Kidney (tissue), 14 donors: ENCODE data around the gene HTR3B. TPM values are rescaled to one million over a fixed set of nuclear protein-coding genes. Genes with fewer than 3 reads are reported as not detected.
"Not testable (repeated sequence)": the region's sequence is repeated elsewhere in the genome, so short reads cannot be mapped to it uniquely, and the experiment has no call there.

Experiments
- DNase-seq, 5 donors: peaks; one replicate each; pipeline ENCODE4 v3.0.0-alpha.2; 2013 to 2020
- FAIRE-seq: peaks from 2 replicates; lab custom pipeline; 2012; peaks lifted over from hg19 to GRCh38; lab: Jason Lieb, UNC
- H3K27ac ChIP-seq, 2 donors: one replicate each; pipeline ENCODE4 v1.7.0; 2013; ENCODE audit warnings: low read depth in 2 of 2, low read length in 2 of 2, inconsistent platforms in 1 of 2
- H3K27me3 ChIP-seq: one replicate; pipeline ENCODE4 v1.7.1; 2013; ENCODE audit warnings: low read length, inconsistent platforms; ENCODE audit not compliant: control insufficient read depth, insufficient read depth
- H3K36me3 ChIP-seq, 3 donors: one replicate each; pipeline versions ENCODE4 v1.7.0 to v1.7.1; 2013; ENCODE audit warnings: low read length in 3 of 3, control low read depth in 1 of 3, inconsistent platforms in 1 of 3; ENCODE audit not compliant: insufficient read depth in 3 of 3, control insufficient read depth in 2 of 3
- H3K4me1 ChIP-seq, 3 donors: one replicate each; pipeline versions ENCODE4 v1.7.0 to v1.7.1; 2013; ENCODE audit warnings: low read length in 3 of 3, inconsistent platforms in 1 of 3, low read depth in 1 of 3; ENCODE audit not compliant: control insufficient read depth in 2 of 3, insufficient read depth in 2 of 3
- H3K4me3 ChIP-seq, 3 donors: one replicate each; pipeline versions ENCODE4 v1.7.0 to v1.8.1; 2013; ENCODE audit warnings: low read length in 3 of 3, control low read depth in 1 of 3, inconsistent platforms in 1 of 3
- H3K9ac ChIP-seq, 3 donors: one replicate each; pipeline versions ENCODE4 v1.7.0 to v1.7.1; 2013; ENCODE audit warnings: low read length in 3 of 3, control low read depth in 1 of 3, inconsistent platforms in 1 of 3
- H3K9me3 ChIP-seq, 3 donors: one replicate each; pipeline versions ENCODE4 v1.7.0 to v1.7.1; 2013; ENCODE audit warnings: low read length in 3 of 3, control low read depth in 1 of 3, inconsistent platforms in 1 of 3; ENCODE audit not compliant: control insufficient read depth in 2 of 3, insufficient read depth in 1 of 3
- intact Hi-C: fragments of 100-400 bp; cut with DNase I; formaldehyde crosslinking; loops from one replicate; pipeline ENCODE4 v1.11.1; 2022
- polyA plus RNA-seq: library from polyadenylated mRNA; stranded (reverse); fragments of 350-450 nt; fragmentation: Illumina TruSeq; extraction: RNeasy Lipid Tissue Mini Kit (QIAGEN cat#74804); gene quantifications from one replicate; pipeline ENCODE4 v1.2.3, GENCODE V29; 2014; ENCODE audit warnings: low read depth, low replicate concordance; ENCODE audit not compliant: insufficient read depth
- total RNA-seq: library from RNA; stranded (reverse); fragmentation: NEBNext Ultra II Directional; extraction: Animal tissue kit (Norgen Biotek cat#: 25700); gene quantifications from one replicate; pipeline ENCODE4 v1.2.1, GENCODE V29; 2021
- TF ChIP-seq, protein P1 (sequence below): IDR thresholded peaks from 3 replicates; pipeline ENCODE4 v1.5.1; 2012; ENCODE audit warnings: mild to moderate bottlenecking, moderate library complexity, borderline replicate concordance; ENCODE audit not compliant: insufficient read depth; ENCODE audit errors: extremely low read depth
- donor health status: control.
- donor health status: control.
- donor health status: control.
- donor health status: control.
- donor health status: control.
- donor health status: DM: yes; HTN: yes; CAD: no.
- donor health status: Normal renal cell carcinoma (clear cell type).

Gene HTR3B
- total and polyA plus RNA-seq, 2 donors from 2014 or later, result 0.16 TPM; not detected in 1

DNA sequence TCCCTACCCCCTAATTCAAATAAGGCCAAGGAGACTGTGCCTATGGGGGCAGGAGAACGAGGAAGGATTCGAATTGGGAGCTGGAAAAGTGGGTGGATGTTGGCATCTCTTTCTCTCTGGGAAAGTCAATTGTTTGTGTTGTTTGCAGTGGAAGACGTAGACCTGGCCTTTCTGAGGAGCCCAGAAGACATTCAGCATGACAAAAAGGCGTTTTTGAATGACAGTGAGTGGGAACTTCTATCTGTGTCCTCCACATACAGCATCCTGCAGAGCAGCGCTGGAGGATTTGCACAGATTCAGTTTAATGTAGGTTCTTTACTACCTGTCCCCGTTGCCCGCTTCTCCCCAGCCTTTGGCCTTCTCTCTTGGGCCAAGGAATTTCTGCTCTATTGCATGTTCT lies 28.2 kb downstream of the HTR3B start:
- H3K9me3 ChIP-seq, result no peaks in the 10 kb centered on the region
- FAIRE-seq (no peak), DNase-seq (no peak)
- H3K36me3 ChIP-seq, result no peaks in the 10 kb centered on the region
- no peak overlapping the region for H3K27ac ChIP-seq
- H3K4me1 ChIP-seq, result no peaks in the 10 kb centered on the region
- H3K4me3 ChIP-seq, result no peak overlapping the region
- H3K9ac ChIP-seq, result no peak overlapping the region
- no peaks in the 10 kb centered on the region for H3K27me3 ChIP-seq
- intact Hi-C loops, result no loop called here
- TF ChIP-seq, protein P1, sequence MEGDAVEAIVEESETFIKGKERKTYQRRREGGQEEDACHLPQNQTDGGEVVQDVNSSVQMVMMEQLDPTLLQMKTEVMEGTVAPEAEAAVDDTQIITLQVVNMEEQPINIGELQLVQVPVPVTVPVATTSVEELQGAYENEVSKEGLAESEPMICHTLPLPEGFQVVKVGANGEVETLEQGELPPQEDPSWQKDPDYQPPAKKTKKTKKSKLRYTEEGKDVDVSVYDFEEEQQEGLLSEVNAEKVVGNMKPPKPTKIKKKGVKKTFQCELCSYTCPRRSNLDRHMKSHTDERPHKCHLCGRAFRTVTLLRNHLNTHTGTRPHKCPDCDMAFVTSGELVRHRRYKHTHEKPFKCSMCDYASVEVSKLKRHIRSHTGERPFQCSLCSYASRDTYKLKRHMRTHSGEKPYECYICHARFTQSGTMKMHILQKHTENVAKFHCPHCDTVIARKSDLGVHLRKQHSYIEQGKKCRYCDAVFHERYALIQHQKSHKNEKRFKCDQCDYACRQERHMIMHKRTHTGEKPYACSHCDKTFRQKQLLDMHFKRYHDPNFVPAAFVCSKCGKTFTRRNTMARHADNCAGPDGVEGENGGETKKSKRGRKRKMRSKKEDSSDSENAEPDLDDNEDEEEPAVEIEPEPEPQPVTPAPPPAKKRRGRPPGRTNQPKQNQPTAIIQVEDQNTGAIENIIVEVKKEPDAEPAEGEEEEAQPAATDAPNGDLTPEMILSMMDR, result no peak

DNA sequence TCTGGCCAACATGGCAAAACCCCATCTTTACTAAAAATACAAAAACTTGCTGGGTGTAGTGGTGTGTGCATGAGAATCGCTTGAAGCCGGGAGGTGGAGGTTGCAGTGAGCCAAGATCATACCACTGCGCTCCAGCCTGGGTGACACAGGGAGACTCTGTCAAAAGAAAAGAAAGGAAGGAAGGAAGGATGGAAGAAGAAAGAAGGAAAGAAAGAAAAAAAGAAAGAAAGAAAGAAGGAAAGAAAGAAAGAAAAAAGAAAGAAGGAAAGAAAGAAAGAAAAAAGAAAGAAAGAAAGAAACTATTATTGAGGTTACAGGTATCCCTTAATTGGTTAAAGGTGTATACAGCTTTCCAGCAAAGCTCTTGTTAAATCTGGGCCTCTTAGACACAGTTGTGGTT lies 29.6 kb downstream of the HTR3B start:
- H3K4me1 ChIP-seq, H3K36me3 ChIP-seq, H3K9me3 ChIP-seq, H3K4me3 ChIP-seq, H3K27ac ChIP-seq, H3K27me3 ChIP-seq, H3K9ac ChIP-seq, FAIRE-seq, DNase-seq, intact Hi-C loops: not testable (repeated sequence)

DNA sequence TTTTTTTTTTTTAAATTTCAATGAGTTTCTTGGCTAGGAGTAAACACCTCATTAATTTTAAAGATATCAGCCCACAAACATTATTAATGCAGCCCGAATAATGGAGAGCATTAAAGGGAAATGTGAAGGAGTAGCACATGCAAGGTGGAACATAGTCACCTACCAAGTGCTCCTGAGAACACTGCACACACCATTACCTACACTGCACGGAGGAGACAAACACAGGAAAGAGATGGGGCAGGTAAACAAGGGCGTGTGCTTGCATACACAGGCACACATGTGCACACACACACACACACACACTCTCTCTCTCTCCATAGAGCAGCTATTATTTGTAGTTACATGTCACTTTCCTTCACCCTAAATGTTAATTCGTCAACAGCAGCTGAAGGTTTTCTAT lies 30.2 kb downstream of the HTR3B start:
- DNase-seq, result no peak
- H3K9me3 ChIP-seq, result no peaks in the 10 kb centered on the region
- no peak for FAIRE-seq
- H3K36me3 ChIP-seq, result no peaks in the 10 kb centered on the region
- no peak overlapping the region for H3K9ac ChIP-seq
- no peak overlapping the region for H3K27ac ChIP-seq
- H3K27me3 ChIP-seq, result no peaks in the 10 kb centered on the region
- no peaks in the 10 kb centered on the region for H3K4me1 ChIP-seq
- TF ChIP-seq, protein P1, result no peak
- H3K4me3 ChIP-seq, result no peak overlapping the region
- intact Hi-C loops, result no loop called here

DNA sequence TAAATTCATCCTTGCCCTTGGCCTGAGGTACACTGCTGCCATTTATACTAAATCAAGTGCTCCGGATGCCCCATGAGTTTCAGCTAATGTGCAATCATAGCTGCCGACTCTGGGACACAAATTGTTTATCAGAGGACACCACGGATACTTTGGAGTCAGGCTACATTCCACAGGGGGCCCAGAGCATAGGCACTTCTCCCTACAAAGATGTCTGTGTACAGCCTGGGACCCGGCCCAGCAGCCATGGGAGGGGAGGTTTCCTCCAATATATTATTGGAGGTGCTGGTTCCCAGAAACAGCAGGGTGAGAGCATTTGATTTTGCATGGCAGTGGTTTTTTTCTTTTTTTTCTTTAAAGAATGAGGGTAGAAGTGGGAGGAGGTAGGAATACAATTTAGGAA lies 31.3 kb downstream of the HTR3B start:
- no peaks in the 10 kb centered on the region for H3K36me3 ChIP-seq
- no peaks in the 10 kb centered on the region for H3K27me3 ChIP-seq
- intact Hi-C loops, result no loop called here
- H3K4me3 ChIP-seq, result no peak overlapping the region
- no peaks in the 10 kb centered on the region for H3K9me3 ChIP-seq
- TF ChIP-seq, protein P1, result no peak
- no peak for FAIRE-seq
- no peak for DNase-seq
- no peak overlapping the region for H3K9ac ChIP-seq
- no peak overlapping the region for H3K27ac ChIP-seq
- H3K4me1 ChIP-seq, result no peaks in the 10 kb centered on the region
